SK-N-SH (cell line): ENCODE data around the gene TTYH3. TPM values are rescaled to one million over a fixed set of nuclear protein-coding genes. Genes with fewer than 3 reads are reported as not detected.

Source experiments
- CTCF ChIA-PET: fragments of 300-600, 350-600 bp; formaldehyde crosslinking; extraction: SDS; loops from one replicate; lab custom pipeline; 2021; lab: Yijun Ruan, JAX
- POLR2A ChIA-PET: fragments of 350-600 bp; sonication (Branson Sonifier 250); formaldehyde crosslinking; extraction: SDS; loops from one replicate; lab custom pipeline; 2020; ENCODE audit warnings: antibody characterized with exemption, inconsistent platforms; lab: Yijun Ruan, JAX
- DNase-seq: peaks from one replicate; pipeline ENCODE4 v3.0.0; 2012
- H2AFZ ChIP-seq: fragments of 200-600 bp; sonication (generic); 2 replicates; pipeline ENCODE4 v1.8.1; 2016; ENCODE audit warnings: antibody characterized with exemption, mild to moderate bottlenecking, low read depth
- H3F3A ChIP-seq: fragments of 200-600 bp; sonication (generic); replicated peaks from 2 replicates; pipeline ENCODE3; 2016; ENCODE audit warnings: antibody characterized with exemption, mild to moderate bottlenecking; ENCODE audit not compliant: insufficient read depth
- H3K27ac ChIP-seq, 2 experiments: fragments of 200-500 bp in 1 of 2; fragments of 200-600 bp in 1 of 2; sonication (Bioruptor generic) in 1 of 2; sonication (generic), shearing (Covaris generic) in 1 of 2; 2 replicates each; pipeline versions ENCODE4 v1.5.1 to v1.6.1; 2014 to 2016; ENCODE audit warnings: low read depth in 2 of 2, inconsistent platforms in 1 of 2, low read length in 1 of 2, mild to moderate bottlenecking in 1 of 2, mixed read lengths in 1 of 2
- H3K27me3 ChIP-seq: fragments of 200-600 bp; sonication (generic), shearing (Covaris generic); 2 replicates; pipeline ENCODE4 v1.6.1; 2016; ENCODE audit warnings: mixed run types; ENCODE audit not compliant: insufficient read depth
- H3K36me3 ChIP-seq, 2 experiments: fragments of 200-500 bp in 1 of 2; fragments of 200-600 bp in 1 of 2; sonication (Bioruptor generic) in 1 of 2; sonication (generic) in 1 of 2; replicated peaks in 1 of 2; 2 replicates each; pipeline versions ENCODE3 to v1.5.1; 2014 to 2016; ENCODE audit warnings: low read length in 1 of 2, mild to moderate bottlenecking in 1 of 2; ENCODE audit not compliant: insufficient read depth in 2 of 2, control insufficient read depth in 1 of 2
- H3K4me1 ChIP-seq, 2 experiments: fragments of 200-500 bp in 1 of 2; fragments of 200-600 bp in 1 of 2; sonication (Bioruptor generic) in 1 of 2; sonication (generic), shearing (Covaris generic) in 1 of 2; 2 replicates each; pipeline versions ENCODE4 v1.5.1 to v1.6.1; 2014 to 2016; ENCODE audit warnings: low read depth in 1 of 2, low read length in 1 of 2, mixed run types in 1 of 2; ENCODE audit not compliant: insufficient read depth in 2 of 2, control insufficient read depth in 1 of 2
- H3K4me2 ChIP-seq: fragments of 200-600 bp; sonication (generic), shearing (Covaris generic); 2 replicates; pipeline ENCODE4 v1.6.1; 2017; ENCODE audit warnings: mixed run types
- H3K4me3 ChIP-seq, 2 experiments: fragments of 200-500 bp in 1 of 2; fragments of 200-600 bp in 1 of 2; sonication (Bioruptor generic) in 1 of 2; sonication (generic), shearing (Covaris generic) in 1 of 2; 2 replicates each; pipeline versions ENCODE4 v1.5.1 to v1.8.1; 2014 to 2016; ENCODE audit warnings: low read depth in 2 of 2, inconsistent platforms in 1 of 2, low read length in 1 of 2, mild to moderate bottlenecking in 1 of 2, mixed read lengths in 1 of 2, moderate library complexity in 1 of 2
- H3K79me2 ChIP-seq: fragments of 200-600 bp; sonication (generic); 2 replicates; pipeline ENCODE4 v1.8.1; 2017; ENCODE audit warnings: mild to moderate bottlenecking; ENCODE audit not compliant: insufficient read depth
- H3K9ac ChIP-seq: fragments of 200-600 bp; sonication (generic); 2 replicates; pipeline ENCODE4 v1.6.1; 2017; ENCODE audit warnings: mixed run types
- H3K9me2 ChIP-seq: fragments of 200-600 bp; sonication (generic); 2 replicates; pipeline ENCODE4 v1.6.1; 2017; ENCODE audit warnings: mixed run types
- H3K9me3 ChIP-seq: fragments of 200-600 bp; sonication (generic); 2 replicates; pipeline ENCODE4 v1.6.1; 2017; ENCODE audit warnings: mixed run types, mild to moderate bottlenecking, moderate library complexity
- H4K20me1 ChIP-seq: fragments of 200-600 bp; sonication (generic); 2 replicates; pipeline ENCODE4 v1.6.1; 2017; ENCODE audit warnings: mild to moderate bottlenecking, mixed run types; ENCODE audit not compliant: insufficient read depth
- FOXJ3 ChIP-seq: sonication (generic); formaldehyde crosslinking; IDR thresholded peaks from 2 replicates; pipeline ENCODE4 v1.5.1; 2020; ENCODE audit warnings: mild to moderate bottlenecking, missing genetic modification reagents
- FOXM1 ChIP-seq: IDR thresholded peaks from 2 replicates; pipeline ENCODE4 v1.4.0; 2012; ENCODE audit warnings: low read depth, mild to moderate bottlenecking
- GABPA ChIP-seq: IDR thresholded peaks from 2 replicates; pipeline ENCODE4 v1.4.0; 2012; ENCODE audit warnings: low read depth, mild to moderate bottlenecking
- JUND ChIP-seq: IDR thresholded peaks from 2 replicates; pipeline ENCODE4 v1.4.0; 2012
- MEF2A ChIP-seq: IDR thresholded peaks from 2 replicates; pipeline ENCODE4 v1.4.0; 2012; ENCODE audit warnings: low read depth, borderline replicate concordance
- MXI1 ChIP-seq: IDR thresholded peaks from 2 replicates; pipeline ENCODE4 v1.6.1; 2012; ENCODE audit warnings: mild to moderate bottlenecking, low read depth, low read length, improper control_type of control experiment
- PBX3 ChIP-seq: IDR thresholded peaks from 2 replicates; pipeline ENCODE4; 2012
- POLR2AphosphoS5 ChIP-seq: IDR thresholded peaks from 2 replicates; pipeline ENCODE4 v1.6.1; 2012; ENCODE audit warnings: low read depth, low read length
- RXRA ChIP-seq: IDR thresholded peaks from 2 replicates; pipeline ENCODE4 v1.4.0; 2012; ENCODE audit warnings: low read depth, mild to moderate bottlenecking, borderline replicate concordance
- TCF12 ChIP-seq: IDR thresholded peaks from 2 replicates; pipeline ENCODE4 v1.4.0; 2012
- TEAD4 ChIP-seq: IDR thresholded peaks from 2 replicates; pipeline ENCODE4 v1.4.0; 2012; ENCODE audit warnings: mild to moderate bottlenecking, borderline replicate concordance; ENCODE audit not compliant: insufficient read depth
- WGBS: methylation state at CpG from one replicate; pipeline ENCODE4 v1.1.6; 2017; ENCODE audit warnings: low lambda C conversion rate; 5-methylcytosine and 5-hydroxymethylcytosine counted together
- polyA plus RNA-seq, 3 experiments: library from polyadenylated mRNA; depleted of rRNA; stranded (reverse); fragments of >200 nt; gene quantifications; 2 replicates each; pipeline ENCODE4 v1.2.3, GENCODE V29; 2012

TTYH3 gene
- polyA plus RNA-seq, 1 of the 3 experiments (the other 2 are of a cell fraction), result 105 TPM

- TF ChIP-seq GABPA (no peak), FOXJ3 (no peak), MEF2A (no peak), RXRA (no peak), TEAD4 (no peak), JUND (no peak)
These were observed 81.6 kb downstream of the TTYH3 start (continued) for GRCh38 chr7:2713370-2713769.

GRCh38 chr7:2713978-2714377, 82.2 kb downstream of the TTYH3 start:
- Histone ChIP-seq H4K20me1 (no peaks in the 10 kb centered on the region), H2AFZ (no peak overlapping the region), H3K36me3 (peaks cover 5 to 23% of the 10 kb centered on the region in 2 experiments), H3K4me2 (no peak overlapping the region), H3K4me1 (peaks cover 0 to 31% of the 10 kb centered on the region in 2 experiments; a peak in 1 of 4 replicates), H3K9me2 (no peaks in the 10 kb centered on the region), H3K9me3 (no peaks in the 10 kb centered on the region), H3F3A (no peaks in the 10 kb centered on the region), H3K4me3 (no peak overlapping the region), H3K27ac (no peak overlapping the region), H3K27me3 (no peaks in the 10 kb centered on the region), H3K79me2 (no peaks in the 10 kb centered on the region), H3K9ac (no peak overlapping the region)
- 92% methylated on average over 12 of the region's 12 CpGs for WGBS
- DNase-seq, result no peak
- CTCF ChIA-PET, result interaction anchor here (0.5 to 8.6 kb wide), 10 partner anchors 12 to 255 kb away, joined by 3 to 94 read pairs (median 5); no protein-coding TSS in a partner anchor
- no peak for TF ChIP-seq TCF12
- no peak for TF ChIP-seq RXRA
- no peak for TF ChIP-seq FOXM1
- TF ChIP-seq GABPA, result no peak
- no peak for TF ChIP-seq MXI1
- no peak for TF ChIP-seq PBX3
- no peak for TF ChIP-seq POLR2AphosphoS5
- POLR2A ChIA-PET, result no interaction called here

Other genes starting within 250 kb of the TTYH3 start
- 26.7 and 32.7 TPM in 2 replicates for gene CHST12, start 228.4 kb upstream of the TTYH3 start, polyA plus RNA-seq (2012; rRNA removed)
- gene GRIFIN, start 155.6 kb upstream of the TTYH3 start, polyA plus RNA-seq (2012; rRNA removed), result not detected in 2 replicates
- gene LFNG, start 112.2 kb upstream of the TTYH3 start, polyA plus RNA-seq (2012; rRNA removed), result 7.6 and 9.4 TPM in 2 replicates
- 34.1 and 36.2 TPM in 2 replicates for gene BRAT1, start 76.5 kb upstream of the TTYH3 start, polyA plus RNA-seq (2012; rRNA removed)
- 14.4 and 15.1 TPM in 2 replicates for gene IQCE, start 73.0 kb upstream of the TTYH3 start, polyA plus RNA-seq (2012; rRNA removed)
- gene AMZ1, start 56.2 kb downstream of the TTYH3 start, polyA plus RNA-seq (2012; rRNA removed), result 0.15 and 0.19 TPM in 2 replicates
- gene GNA12, start 212.3 kb downstream of the TTYH3 start, polyA plus RNA-seq (2012; rRNA removed), result 55.3 and 64.8 TPM in 2 replicates